ENCODE results near the gene RAB8A.
A peak's percentile ranks its signal among the peaks of the same experiment; 100 is the strongest.

The RAB8A gene

GRCh38 chr19:16111160-16111908 lies at the start of gene RAB8A:
Gene RAB8A, plus strand, starts transcription at chr19:16111889. Its CDS starts 13 bp downstream, at chr19:16111902.
- peak; percentile 99 for DNase-seq (ENCODE audit: low spot score)

GRCh38 chr19:16061943-16062342 lies 49.7 kb upstream of the RAB8A start:
- DNase-seq (ENCODE audit: low spot score): no peak

- peak; percentile 33 for DNase-seq (ENCODE audit: low spot score)
Measured at GRCh38 chr19:16062789-16063188, 48.9 kb upstream of the RAB8A start.

GRCh38 chr19:16064209-16064889 lies 47.3 kb upstream of the RAB8A start:
- no peak for DNase-seq (ENCODE audit: low spot score)

GRCh38 chr19:16066611-16067104 lies 45.0 kb upstream of the RAB8A start:
- peak; percentile 55 for DNase-seq (ENCODE audit: low spot score)

- DNase-seq (ENCODE audit: low spot score): peak; percentile 70
Measured at GRCh38 chr19:16067205-16067938, 44.3 kb upstream of the RAB8A start.

- DNase-seq (ENCODE audit: low spot score): no peak
Measured at GRCh38 chr19:16068696-16069259, 42.9 kb upstream of the RAB8A start.

GRCh38 chr19:16069813-16070365 lies 41.8 kb upstream of the RAB8A start:
- DNase-seq (ENCODE audit: low spot score): no peak

GRCh38 chr19:16070366-16070990 lies 41.2 kb upstream of the RAB8A start:
- DNase-seq (ENCODE audit: low spot score): peak; percentile 95

- no peak for DNase-seq (ENCODE audit: low spot score)
Measured at GRCh38 chr19:16071072-16071691, 40.5 kb upstream of the RAB8A start.

- DNase-seq (ENCODE audit: low spot score): no peak
Measured at GRCh38 chr19:16073481-16073880, 38.2 kb upstream of the RAB8A start.

- no peak for DNase-seq (ENCODE audit: low spot score)
Measured at GRCh38 chr19:16073988-16074387, 37.7 kb upstream of the RAB8A start.

- DNase-seq (ENCODE audit: low spot score): no peak
Measured at GRCh38 chr19:16074488-16075365, 37.0 kb upstream of the RAB8A start.

GRCh38 chr19:16075430-16076153 lies 36.1 kb upstream of the RAB8A start:
- DNase-seq (ENCODE audit: low spot score): no peak

GRCh38 chr19:16076154-16076957 lies 35.3 kb upstream of the RAB8A start, which contains the start of gene TPM4:
Gene TPM4, plus strand, starts transcription at chr19:16076495. Its CDS starts 71 bp downstream, at chr19:16076566.
- DNase-seq (ENCODE audit: low spot score): peak; percentile 80

- DNase-seq (ENCODE audit: low spot score): no peak
Measured at GRCh38 chr19:16076958-16077611, 34.6 kb upstream of the RAB8A start.

GRCh38 chr19:16077984-16078758 lies 33.5 kb upstream of the RAB8A start:
- DNase-seq (ENCODE audit: low spot score): no peak

Measured in LoVo (cell line).